HG03571 (cell line): Measurements from ENCODE around the gene TSPAN17.

ENCODE experiments used
- ATAC-seq: cut with Tn5 transposase; IDR thresholded peaks from one replicate; pipeline ENCODE4 v1.9.1; 2021; ENCODE audit not compliant: unreplicated experiment

The TSPAN17 gene

GRCh38 chr5:176703857-176704256 lies 56.6 kb downstream of the TSPAN17 start:
- ATAC-seq = no peak

GRCh38 chr5:176704355-176704754 lies 57.1 kb downstream of the TSPAN17 start:
- ATAC-seq = no peak

DNA sequence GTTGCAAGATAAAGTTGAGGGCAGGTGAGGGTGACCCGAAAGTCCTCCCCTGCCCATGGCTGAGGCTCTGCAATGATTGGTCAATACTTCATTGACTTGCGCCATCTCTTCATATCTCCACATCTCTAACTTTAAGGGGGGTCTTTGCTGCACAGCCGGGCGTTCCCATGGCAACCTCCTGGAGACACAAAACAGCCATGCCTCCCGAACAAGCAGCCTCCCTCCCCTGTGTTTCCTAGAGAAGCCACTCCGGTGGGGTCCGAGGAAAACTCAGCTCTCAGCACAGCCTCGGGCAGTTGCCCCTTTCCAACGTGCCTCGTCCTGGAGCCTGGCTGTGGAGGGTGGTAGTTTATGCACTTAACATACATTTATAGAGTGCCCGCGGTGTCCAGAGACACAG lies 57.5 kb downstream of the TSPAN17 start:
- no peak for ATAC-seq
